Medulla oblongata (tissue), 1 donor: ENCODE data around the gene IFI35.
"Not testable (repeated sequence)": the region's sequence is repeated elsewhere in the genome, so short reads cannot be mapped to it uniquely, and the experiment has no call there.

Experiments used
- DNase-seq: peaks from one replicate; pipeline ENCODE4 v3.0.0-alpha.2; 2015; ENCODE audit errors: extremely low spot score

The IFI35 gene

DNA sequence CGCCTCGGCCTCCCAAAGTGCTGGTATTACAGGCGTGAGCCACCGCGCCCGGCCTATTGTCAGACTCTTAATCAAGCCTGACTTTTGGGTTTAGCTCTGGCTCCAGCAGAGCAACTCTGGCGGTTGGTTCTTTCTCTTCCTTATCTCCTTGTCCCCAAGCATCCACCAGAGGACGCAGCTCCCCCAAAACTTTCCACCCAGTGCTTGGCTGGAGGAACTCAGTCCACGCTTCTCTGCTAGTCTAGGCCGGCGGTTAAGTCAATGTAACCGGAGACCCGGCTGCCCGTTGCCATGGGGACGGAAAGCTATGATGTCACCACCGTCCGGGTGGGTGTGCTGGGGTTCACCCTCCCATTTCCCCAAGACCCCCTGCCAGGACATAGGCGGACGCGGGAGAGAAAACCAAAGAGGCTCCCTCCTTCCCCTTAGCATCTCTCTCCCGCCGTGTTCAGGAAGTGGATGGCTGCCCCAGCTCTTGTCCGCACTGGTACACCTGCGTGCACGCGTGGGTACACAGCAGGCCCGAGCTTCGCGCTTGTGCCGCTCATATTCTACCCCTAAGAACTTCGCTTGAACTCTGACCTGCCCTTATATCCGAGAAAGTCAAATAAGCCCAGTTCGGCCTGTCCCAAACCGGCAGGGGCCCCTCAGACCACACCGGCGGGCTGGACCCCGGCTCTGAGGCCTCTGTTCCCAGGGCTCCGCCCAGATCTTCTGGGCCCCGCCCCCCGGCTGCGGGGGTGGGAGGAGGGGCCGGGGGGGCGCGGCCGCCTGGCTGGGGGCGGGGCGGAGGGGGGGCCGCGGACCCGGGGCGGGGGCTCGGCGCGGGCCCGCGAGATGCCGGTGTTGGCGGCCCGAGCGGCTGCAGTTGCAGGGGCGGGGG is 18.1 kb downstream of the IFI35 start, which contains the start of gene RND2:
RND2 (plus strand) TSS at position 825 of the 883 bp plus-strand sequence. CDS start 117 bp downstream, outside the sequence.
- peak; percentile 98 for DNase-seq

DNA sequence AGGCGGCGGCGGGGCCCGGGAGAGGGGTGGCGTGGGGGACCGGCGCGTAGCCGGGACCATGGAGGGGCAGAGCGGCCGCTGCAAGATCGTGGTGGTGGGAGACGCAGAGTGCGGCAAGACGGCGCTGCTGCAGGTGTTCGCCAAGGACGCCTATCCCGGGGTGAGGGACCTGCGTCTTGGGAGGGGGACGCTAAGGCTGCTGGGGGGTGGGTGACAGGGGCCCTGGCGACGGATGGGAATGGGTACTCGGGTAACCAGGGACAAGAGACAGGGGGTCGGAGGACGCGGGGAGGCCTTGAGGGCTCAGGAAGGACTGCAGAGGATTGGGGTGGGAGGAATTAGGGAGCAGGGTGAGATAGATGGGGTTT is 18.7 kb downstream of the IFI35 start:
- no peak for DNase-seq

DNA sequence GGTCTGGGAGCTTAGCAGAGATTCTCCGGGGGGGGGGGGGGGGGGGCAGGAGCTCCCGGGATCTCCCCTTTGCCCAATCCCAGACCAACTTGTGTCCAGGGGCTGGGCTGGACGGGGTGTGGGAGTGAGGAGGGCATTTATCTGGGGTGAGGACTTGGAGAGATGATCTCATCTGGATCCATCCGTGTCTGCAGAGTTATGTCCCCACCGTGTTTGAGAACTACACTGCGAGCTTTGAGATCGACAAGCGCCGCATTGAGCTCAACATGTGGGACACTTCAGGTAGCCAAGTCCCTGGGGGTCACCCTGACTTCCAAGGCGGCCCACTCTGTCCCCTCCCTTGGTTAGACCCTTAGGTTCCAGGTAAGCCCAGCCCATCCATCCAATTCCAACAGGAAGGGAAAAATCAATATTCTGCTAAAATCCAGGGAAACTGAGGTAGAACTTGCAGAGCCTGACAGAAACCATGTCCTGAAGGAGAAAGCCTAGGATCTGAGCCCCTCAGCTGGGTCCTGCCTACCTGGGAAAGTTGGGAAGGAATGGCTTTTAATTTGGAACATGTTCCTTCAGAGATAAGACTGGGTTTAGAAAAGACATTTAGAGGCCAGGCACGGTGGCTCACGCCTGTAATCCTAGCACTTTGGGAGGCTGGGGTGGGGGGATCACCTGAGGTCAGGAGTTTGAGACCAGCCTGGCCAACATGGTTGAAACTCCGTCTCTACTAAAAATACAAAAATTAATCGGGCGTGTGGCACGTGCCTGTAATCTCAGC is 19.4 kb downstream of the IFI35 start:
- no peak for DNase-seq

DNA sequence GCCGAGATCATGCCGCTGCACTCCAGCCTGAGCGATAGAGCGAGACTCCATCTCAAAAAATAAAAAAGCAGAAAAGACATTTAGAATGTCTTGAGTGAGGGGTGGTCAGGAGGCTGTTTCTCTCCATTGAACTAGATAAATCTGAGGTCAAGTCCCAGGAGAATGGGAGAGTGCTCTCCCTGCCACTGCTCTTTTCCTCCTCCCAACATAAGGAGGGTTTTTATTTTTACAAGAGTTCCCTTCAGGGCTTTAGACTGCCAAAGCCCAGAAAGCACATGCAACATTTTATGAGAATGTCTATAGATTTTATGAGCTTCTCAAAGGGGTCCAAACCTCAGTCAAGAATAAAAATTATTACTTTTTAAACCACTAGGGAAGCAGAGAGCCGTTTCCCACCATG is 20.0 kb downstream of the IFI35 start:
- no peak for DNase-seq

DNA sequence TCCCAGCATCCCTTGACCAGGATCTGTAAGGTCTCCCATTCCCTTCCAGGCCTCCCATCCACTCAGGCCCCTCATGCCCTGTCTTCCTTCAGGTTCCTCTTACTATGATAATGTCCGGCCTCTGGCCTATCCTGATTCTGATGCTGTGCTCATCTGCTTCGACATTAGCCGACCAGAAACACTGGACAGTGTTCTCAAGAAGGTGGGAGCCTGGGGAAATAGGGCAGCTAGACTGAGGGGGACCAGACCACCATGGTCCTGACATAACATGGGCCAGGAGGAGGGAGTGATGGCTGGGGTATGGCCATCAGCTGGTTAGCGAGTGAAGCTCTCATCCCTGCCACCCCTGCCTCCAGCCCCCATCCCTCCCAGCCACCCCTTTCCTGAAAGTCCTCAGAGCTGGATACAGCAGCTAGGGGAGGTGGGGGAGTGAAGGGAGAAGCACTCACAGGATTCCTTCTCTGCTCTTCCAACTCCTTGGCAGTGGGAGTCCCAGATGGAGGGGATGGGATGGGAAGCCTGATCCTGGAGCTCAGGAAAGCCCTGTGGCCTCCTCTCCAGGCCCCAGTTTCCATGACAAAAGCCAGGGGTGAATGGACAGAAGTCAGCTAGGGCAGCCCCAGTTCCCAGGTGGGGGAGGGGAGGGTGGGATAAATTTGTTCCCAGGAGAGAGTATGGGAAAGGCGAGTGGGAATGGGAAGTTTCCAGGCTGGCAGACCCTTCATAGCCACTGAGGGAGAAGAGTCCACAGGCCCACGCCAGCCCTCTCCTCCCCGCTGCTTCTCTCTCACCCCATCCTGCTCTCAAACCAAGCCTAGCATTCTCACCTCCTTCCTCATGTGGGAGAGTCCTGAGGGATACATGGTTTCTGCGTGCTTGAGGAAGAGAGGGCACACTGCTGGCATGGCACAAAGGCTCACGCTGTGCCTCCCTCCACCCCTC is 20.8 kb downstream of the IFI35 start:
- no peak for DNase-seq

DNA sequence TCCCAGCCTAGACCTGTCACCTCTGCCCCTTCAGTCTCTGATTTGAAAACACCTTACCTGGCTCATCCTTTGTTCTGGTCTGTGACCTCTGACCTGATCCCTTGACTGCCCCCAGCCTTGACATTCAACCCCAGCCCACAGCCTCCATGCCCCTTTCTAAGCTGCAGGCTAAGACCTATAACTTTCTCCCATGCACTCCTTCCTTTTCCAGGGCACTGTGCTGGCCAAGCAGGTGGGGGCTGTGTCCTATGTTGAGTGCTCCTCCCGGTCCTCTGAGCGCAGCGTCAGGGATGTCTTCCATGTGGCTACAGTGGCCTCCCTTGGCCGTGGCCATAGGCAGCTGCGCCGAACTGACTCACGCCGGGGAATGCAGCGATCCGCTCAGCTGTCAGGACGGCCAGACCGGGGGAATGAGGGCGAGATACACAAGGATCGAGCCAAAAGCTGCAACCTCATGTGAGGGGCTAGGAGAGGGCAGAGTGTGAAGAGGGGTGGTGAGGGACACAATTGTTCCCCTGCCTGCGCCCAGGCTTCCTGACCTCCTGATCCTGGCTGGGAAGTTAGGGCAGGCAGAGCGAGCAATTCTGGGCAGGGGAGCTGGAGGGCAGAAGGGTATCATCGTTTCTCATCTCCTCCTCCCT is 21.8 kb downstream of the IFI35 start:
- no peak for DNase-seq

DNA sequence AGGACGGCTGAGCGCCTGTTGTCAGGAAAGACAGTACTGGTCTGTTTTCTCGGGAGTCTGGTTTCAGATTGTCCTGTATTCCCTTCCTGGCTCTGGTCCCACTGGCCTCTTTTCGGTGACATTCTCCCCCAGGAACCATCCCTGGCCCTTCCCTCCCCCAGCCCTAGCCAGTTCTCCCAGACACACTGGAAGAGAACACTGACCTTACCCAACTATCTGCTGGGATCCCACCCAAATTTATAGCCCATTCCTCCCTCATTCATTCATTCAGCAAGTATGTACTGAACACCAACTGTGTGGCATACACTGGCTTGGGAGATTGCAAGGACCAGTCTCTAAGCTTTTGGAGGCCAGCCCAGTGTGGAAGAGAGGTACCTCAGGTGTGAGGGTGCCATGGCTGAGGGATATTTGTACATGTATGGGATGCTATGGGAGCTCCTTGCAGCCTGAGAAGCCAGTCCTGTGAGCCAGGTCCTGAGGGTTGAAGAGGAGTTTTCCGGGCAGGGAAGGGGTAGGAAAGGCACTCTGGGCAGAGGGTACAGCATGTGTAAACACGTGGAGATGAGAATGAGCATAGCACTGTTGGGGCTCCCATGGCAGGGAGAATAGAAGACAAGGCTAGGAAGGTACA is 23.7 kb downstream of the IFI35 start:
- peak; percentile 74 for DNase-seq

DNA sequence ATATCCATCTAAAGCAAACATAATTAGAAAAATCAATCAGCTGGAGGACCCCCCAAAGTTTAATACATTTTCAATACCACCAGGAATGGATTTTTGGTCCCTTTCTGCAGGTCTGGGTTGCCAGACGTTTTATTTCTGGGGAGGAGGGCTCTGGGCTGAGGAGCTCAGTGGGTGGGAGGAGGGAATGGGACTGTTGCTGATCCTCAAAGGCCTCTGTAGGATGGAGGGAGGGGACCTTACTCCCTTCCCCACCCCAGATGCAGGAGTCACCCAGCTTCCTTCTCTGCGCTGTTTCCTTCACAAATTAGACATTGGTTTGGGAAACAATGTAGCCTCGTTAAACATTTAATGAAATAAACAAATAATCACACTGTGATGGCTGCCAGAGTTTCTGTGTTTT is 25.1 kb downstream of the IFI35 start:
- DNase-seq: no peak

DNA sequence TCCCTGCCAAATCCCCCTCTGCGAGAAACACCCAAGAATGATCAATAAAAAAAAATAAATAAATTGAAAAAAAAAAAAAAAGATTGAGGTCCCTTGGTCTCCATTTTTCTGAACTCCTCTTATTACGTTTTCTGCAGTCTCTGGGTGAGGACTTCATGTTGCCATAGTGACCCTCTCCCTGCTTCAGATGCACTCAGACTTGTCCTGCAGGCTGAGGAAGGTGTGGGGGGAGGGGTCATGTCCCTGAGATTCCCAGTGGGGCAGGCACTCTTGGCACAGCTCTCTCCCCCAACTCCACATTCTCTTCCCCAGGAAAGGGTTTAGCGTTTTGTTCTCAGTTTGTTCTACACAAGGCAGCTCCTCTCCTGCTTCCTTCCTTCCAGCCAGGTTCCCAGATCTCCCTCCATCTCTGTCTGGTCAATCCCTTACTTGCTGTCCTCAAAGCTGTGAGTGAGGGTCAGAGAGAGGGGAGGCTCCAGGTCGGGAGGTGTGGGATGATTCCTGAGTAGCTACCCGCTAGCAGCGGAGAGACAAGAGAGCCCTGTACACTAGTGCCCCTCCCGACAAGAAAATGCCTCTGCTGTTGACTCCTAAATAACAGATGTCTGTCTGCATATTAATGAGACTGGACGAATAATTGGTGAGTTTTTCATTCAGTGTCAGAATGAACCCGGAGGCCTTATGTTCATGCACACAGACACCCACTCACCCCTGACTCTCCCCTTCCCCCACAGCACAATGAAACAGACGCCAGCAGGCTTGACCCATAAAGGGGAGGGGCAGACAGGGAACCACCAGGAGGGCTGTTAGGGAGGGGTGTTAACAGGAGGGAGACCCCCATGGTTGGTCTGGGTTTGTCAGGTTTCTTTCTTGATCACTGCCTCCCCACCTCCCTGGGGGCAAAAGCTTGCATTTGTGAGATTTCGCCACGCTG is 27.6 kb downstream of the IFI35 start:
- DNase-seq: peak; percentile 52

DNA sequence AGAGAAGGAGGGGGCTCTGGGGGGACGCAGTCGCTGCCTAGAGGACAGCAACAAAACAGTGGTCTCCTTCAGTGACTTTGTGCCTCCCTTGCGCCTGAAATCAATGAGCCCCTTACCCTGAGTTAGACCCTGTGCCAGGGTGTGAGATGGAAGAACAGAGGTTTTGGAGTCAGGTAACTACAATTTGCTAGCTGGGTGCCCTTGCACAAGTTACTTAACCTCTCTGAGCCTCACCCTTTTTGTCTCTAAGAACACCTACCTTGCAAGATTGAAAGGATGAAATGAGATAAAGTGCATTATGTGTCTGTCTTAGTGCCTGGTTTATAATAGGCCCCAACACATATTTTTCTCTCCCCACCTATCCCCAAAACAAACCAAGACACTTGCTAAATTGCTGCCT is 28.3 kb downstream of the IFI35 start:
- no peak for DNase-seq

DNA sequence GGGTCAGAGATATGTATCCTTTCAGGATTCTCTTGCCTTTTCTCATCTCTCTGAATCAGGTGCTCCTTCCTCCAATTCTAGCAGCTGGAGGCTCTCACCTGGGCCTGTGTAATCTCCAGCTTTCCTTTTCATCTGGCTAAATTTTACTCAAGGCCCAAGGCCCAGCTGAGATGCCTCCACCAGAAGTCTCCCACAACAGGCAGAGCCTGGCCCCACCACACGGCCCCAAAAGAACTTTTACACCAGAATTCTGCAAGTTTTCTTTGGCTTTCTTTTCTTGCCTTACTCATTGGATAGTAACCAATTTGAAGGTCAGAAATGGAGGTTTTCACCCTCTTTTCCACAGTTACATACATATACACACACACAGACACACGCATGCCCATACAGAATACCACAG is 33.1 kb downstream of the IFI35 start:
- no peak for DNase-seq

DNA sequence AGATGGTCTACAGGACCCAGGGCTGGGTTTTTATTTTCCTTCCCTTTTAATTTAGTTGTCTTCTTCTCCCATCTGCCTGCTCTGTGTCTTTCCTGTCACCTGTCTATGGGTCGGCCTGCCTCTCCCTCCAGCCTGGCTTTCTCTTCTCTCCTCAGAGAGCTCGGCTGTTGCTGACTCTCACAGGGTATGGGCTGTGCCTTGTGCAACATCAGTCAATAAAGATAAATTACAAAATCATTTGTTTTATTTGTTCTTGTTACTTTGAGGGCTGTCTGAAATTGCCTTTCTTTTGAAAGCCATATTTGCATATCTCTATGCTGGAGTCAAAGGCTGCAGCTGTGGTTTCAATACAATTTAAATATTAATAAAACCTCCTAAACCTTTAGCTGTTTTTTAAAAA is 34.1 kb downstream of the IFI35 start:
- no peak for DNase-seq

DNA sequence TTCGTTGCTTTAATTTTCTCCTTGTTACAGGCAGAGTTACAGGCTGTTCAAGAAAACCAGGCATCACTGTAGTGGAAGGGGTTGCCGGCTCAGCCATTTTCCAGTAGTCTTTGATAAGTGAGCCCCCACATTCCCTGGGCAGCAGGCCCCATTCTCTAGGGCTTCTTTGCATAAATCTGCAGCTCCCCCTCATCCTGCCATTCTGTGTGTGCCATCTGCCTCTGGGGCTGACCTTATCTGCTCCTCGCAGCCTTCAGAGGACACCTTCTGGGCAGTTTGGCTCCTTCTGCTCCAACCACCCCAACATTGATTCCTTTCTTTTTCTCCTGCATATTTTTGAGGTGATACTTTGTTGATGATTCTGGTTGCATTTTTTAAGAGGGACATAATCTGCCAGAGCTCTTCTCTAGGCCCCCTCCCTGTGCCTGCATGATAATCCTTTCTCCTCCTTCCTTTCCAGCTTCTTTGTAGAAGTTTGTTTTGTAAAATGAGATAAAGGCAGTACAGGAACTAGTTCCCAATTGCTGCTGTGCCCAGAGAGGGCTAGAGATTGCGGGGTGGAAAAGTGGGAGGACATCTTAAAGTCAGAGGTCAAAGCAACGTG is 35.5 kb downstream of the IFI35 start:
- DNase-seq: no peak

DNA sequence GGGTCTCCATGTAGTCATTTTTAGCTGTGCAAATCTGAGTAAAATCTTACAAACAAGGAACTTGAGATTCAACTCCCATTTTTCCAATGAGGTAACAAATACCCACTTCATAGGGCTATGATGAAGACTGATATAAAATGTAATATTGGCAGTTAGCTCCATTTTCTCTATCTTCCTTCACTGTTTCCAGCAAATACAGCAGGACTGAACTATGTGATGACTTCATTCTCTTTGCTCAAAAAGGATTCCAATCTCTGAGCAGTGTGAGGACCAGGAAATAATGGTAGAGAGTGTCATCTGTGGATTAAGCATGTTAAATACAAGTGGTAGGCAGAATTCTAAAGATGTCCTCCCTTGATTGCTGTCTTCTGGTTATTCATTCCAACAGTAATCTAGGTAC is 36.7 kb downstream of the IFI35 start:
- DNase-seq: no peak

DNA sequence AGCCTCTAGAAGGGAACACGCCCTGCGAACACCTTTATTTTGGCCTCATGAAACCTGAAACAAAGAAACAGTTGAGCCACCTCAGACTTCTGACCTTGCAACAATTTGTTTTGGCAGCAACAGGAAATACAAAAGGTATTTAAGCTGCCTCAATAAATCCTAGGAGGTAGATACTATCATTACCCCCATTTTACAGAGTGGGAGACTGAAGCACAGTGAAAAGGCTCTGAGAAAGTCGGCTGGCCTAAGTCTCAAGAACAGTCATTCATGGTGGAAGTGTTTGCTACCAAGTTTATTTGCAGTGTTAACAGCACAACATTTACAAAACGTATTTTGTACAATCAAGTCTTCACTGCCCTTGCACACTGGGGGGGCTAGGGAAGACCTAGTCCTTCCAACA is 37.4 kb downstream of the IFI35 start:
- no peak for DNase-seq

DNA sequence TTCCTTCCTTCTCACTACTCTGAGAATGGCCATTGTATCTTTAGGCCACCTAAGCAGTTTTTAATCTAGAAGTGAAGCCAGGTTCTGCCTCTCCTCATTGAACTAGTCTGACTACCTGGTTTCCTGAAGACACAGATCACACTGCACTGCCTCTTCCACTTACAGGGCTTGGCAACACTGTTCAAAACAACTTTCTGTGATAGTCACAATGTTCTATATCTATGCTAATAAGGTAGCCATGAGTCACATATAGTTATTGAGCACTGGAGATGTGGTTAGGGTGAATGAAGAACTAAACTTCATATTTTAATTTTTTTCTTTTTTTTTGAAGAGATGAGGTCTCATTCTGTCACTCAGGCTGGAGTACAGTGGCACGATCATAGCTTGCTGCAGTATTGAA is 45.4 kb downstream of the IFI35 start:
- no peak for DNase-seq

DNA sequence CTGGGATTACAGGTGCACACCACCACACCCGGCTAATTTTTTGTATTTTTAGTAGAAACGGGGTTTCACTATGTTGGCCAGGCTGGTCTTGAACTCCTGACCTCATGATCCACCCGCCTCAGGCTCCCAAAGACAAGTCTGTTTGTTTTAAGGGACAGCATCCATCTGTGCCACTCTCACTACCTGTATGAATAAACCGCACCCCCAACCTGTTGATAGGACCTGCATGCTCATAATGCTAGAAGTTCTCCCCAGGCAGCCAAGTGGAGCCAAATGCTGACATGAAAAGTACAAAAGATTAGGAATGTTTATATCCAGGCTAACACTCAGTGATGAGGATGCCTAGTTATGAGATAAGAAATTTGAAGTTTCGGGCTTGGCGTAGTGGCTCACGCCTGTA is 46.4 kb downstream of the IFI35 start:
- not testable (repeated sequence) for DNase-seq

DNA sequence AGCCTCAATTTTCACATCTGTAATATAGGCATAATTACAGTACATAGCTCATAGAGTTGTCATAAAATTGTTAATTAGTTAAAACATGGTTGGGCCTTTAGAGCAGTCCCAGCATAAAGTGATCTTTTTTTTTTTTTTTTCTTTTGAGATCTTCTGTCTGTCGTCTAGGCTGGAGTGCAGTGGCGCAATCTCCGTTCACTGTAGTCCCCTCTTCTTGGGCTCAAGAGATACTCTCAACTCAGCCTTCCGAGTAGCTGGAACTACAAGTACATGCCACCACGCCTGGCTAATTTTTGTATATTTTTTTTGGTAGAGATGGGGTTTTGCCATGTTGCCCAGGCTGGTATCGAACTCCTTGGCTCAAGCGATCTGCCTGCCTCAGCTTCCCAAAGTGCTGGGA is 49.5 kb downstream of the IFI35 start:
- no peak for DNase-seq

DNA sequence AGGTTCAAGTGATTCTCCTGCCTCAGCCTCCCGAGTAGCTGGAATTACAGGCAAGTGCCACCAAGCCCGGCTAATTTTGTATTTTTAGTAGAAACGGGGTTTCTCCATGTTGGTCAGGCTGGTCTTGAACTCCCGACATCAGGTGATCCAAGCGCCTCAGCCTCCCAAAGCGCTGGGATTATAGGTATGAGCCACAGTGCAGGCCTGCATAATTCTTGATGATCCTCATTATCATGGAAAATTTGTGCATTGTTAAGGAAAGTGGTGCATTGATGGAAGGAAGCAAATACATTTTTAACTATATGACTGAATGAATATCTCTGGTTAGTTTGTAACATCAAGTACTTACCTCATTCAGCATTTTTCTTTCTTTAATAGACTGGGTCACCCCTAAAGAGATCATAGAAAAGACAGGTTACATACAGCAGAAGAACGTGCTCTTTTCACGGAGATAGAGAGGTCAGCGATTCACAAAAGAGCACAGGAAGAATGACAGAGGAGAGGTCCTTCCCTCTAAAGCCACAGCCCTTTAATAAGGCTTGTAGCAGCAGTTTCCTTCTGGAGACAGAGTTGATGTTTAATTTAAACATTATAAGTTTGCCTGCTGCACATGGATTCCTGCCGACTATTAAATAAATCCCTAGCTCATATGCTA is 56.5 kb downstream of the IFI35 start:
- DNase-seq: no peak
